ENCODE data around the gene AUTS2. TPM values are rescaled to one million over a fixed set of nuclear protein-coding genes. Genes with fewer than 3 reads are reported as not detected.

The AUTS2 gene
- total RNA-seq, 1 experiment from 2014 or later = 38.5 TPM

- Histone ChIP-seq H3K9me2 (replicated peaks; ENCODE audit: insufficient read depth, low read length) (no peaks in the 10 kb centered on the region), H3K36me3 (ENCODE audit: insufficient read depth, low read length) (no peaks in the 10 kb centered on the region), H3K27ac (ENCODE audit: low read length) (peak overlapping the region; percentile 81), H3K9ac (ENCODE audit: low read length) (no peak overlapping the region), H3K9me3 (ENCODE audit: low read length) (no peaks in the 10 kb centered on the region), H3K79me2 (ENCODE audit: low read length) (no peaks in the 10 kb centered on the region), H3K4me1 (ENCODE audit: low read length) (peaks cover 29% of the 10 kb centered on the region), H4K20me1 (ENCODE audit: insufficient read depth, low read depth, low read length) (peaks cover 38% of the 10 kb centered on the region; the same call in 1 of the 2 replicates), H3K4me3 (ENCODE audit: low read length) (peak overlapping the region; percentile 32), H2AFZ (ENCODE audit: low read length) (no peak overlapping the region), H3K4me2 (ENCODE audit: low read depth, low read length, poor library complexity, severe bottlenecking) (peak overlapping the region; percentile 58), H3K27me3 (ENCODE audit: low read length) (no peaks in the 10 kb centered on the region)
- peak; percentile 76 for DNase-seq
Observed at GRCh38 chr7:69953136-69954067, 355.1 kb downstream of the AUTS2 start.

GRCh38 chr7:69956541-69956940 is 358.3 kb downstream of the AUTS2 start:
- H2AFZ ChIP-seq (ENCODE audit: low read length) = no peak overlapping the region
- no peaks in the 10 kb centered on the region for H3K36me3 ChIP-seq (ENCODE audit: insufficient read depth, low read length)
- no peaks in the 10 kb centered on the region for H3K27me3 ChIP-seq (ENCODE audit: low read length)
- no peak for DNase-seq
- H3K9me3 ChIP-seq (ENCODE audit: low read length) = no peaks in the 10 kb centered on the region
- H3K79me2 ChIP-seq (ENCODE audit: low read length) = no peaks in the 10 kb centered on the region
- H3K27ac ChIP-seq (ENCODE audit: low read length) = no peak overlapping the region
- H3K4me2 ChIP-seq (ENCODE audit: low read depth, low read length, poor library complexity, severe bottlenecking) = no peak overlapping the region
- H3K4me3 ChIP-seq (ENCODE audit: low read length) = no peak overlapping the region
- peaks cover 29% of the 10 kb centered on the region for H3K4me1 ChIP-seq (ENCODE audit: low read length)
- peaks cover 33% of the 10 kb centered on the region; the same call in 1 of the 2 replicates for H4K20me1 ChIP-seq (ENCODE audit: insufficient read depth, low read depth, low read length)
- H3K9ac ChIP-seq (ENCODE audit: low read length) = no peak overlapping the region
- no peaks in the 10 kb centered on the region for H3K9me2 ChIP-seq (replicated peaks; ENCODE audit: insufficient read depth, low read length)

- Histone ChIP-seq H3K27me3 (ENCODE audit: low read length) (no peaks in the 10 kb centered on the region), H3K4me2 (ENCODE audit: low read depth, low read length, poor library complexity, severe bottlenecking) (no peak overlapping the region), H4K20me1 (ENCODE audit: insufficient read depth, low read depth, low read length) (peaks cover 37% of the 10 kb centered on the region; the same call in 1 of the 2 replicates), H3K9me2 (replicated peaks; ENCODE audit: insufficient read depth, low read length) (no peaks in the 10 kb centered on the region), H3K27ac (ENCODE audit: low read length) (no peak overlapping the region), H2AFZ (ENCODE audit: low read length) (no peak overlapping the region), H3K4me1 (ENCODE audit: low read length) (peaks cover 29% of the 10 kb centered on the region), H3K9ac (ENCODE audit: low read length) (no peak overlapping the region), H3K9me3 (ENCODE audit: low read length) (no peaks in the 10 kb centered on the region), H3K79me2 (ENCODE audit: low read length) (no peaks in the 10 kb centered on the region), H3K4me3 (ENCODE audit: low read length) (no peak overlapping the region), H3K36me3 (ENCODE audit: insufficient read depth, low read length) (no peaks in the 10 kb centered on the region)
- no peak for DNase-seq
Observed at GRCh38 chr7:69957661-69958060, 359.4 kb downstream of the AUTS2 start.

GRCh38 chr7:69959789-69960499 is 361.7 kb downstream of the AUTS2 start:
- Histone ChIP-seq H3K4me1 (ENCODE audit: low read length) (peaks cover 11% of the 10 kb centered on the region), H3K4me3 (ENCODE audit: low read length) (no peak overlapping the region), H3K4me2 (ENCODE audit: low read depth, low read length, poor library complexity, severe bottlenecking) (no peak overlapping the region), H3K9me2 (replicated peaks; ENCODE audit: insufficient read depth, low read length) (no peaks in the 10 kb centered on the region), H3K9ac (ENCODE audit: low read length) (no peak overlapping the region), H3K9me3 (ENCODE audit: low read length) (no peaks in the 10 kb centered on the region), H3K27me3 (ENCODE audit: low read length) (no peaks in the 10 kb centered on the region), H4K20me1 (ENCODE audit: insufficient read depth, low read depth, low read length) (peaks cover 51% of the 10 kb centered on the region), H2AFZ (ENCODE audit: low read length) (no peak overlapping the region), H3K79me2 (ENCODE audit: low read length) (no peaks in the 10 kb centered on the region), H3K27ac (ENCODE audit: low read length) (no peak overlapping the region), H3K36me3 (ENCODE audit: insufficient read depth, low read length) (no peaks in the 10 kb centered on the region)
- no peak for DNase-seq

- no peaks in the 10 kb centered on the region for H3K9me2 ChIP-seq (replicated peaks; ENCODE audit: insufficient read depth, low read length)
Observed at GRCh38 chr7:69961436-69961835, 363.2 kb downstream of the AUTS2 start.

GRCh38 chr7:69962186-69963065 is 364.2 kb downstream of the AUTS2 start:
- H3K4me2 ChIP-seq (ENCODE audit: low read depth, low read length, poor library complexity, severe bottlenecking) = peak overlapping the region; percentile 25
- H2AFZ ChIP-seq (ENCODE audit: low read length) = no peak overlapping the region
- H3K4me1 ChIP-seq (ENCODE audit: low read length) = peaks cover 11% of the 10 kb centered on the region

More at GRCh38 chr7:69961436-69961835, 363.2 kb downstream of the AUTS2 start:
- H4K20me1 ChIP-seq (ENCODE audit: insufficient read depth, low read depth, low read length) = peaks cover 44% of the 10 kb centered on the region
- H3K9me3 ChIP-seq (ENCODE audit: low read length) = no peaks in the 10 kb centered on the region
- no peaks in the 10 kb centered on the region for H3K79me2 ChIP-seq (ENCODE audit: low read length)
- no peaks in the 10 kb centered on the region for H3K27me3 ChIP-seq (ENCODE audit: low read length)
- no peak overlapping the region for H3K9ac ChIP-seq (ENCODE audit: low read length)
- H3K4me1 ChIP-seq (ENCODE audit: low read length) = peaks cover 11% of the 10 kb centered on the region
- H3K36me3 ChIP-seq (ENCODE audit: insufficient read depth, low read length) = no peaks in the 10 kb centered on the region
- no peak overlapping the region for H2AFZ ChIP-seq (ENCODE audit: low read length)
- no peak overlapping the region for H3K4me2 ChIP-seq (ENCODE audit: low read depth, low read length, poor library complexity, severe bottlenecking)
- H3K27ac ChIP-seq (ENCODE audit: low read length) = no peak overlapping the region
- no peak overlapping the region for H3K4me3 ChIP-seq (ENCODE audit: low read length)
- DNase-seq = no peak

GRCh38 chr7:69963393-69963792 is 365.1 kb downstream of the AUTS2 start:
- Histone ChIP-seq H2AFZ (ENCODE audit: low read length) (no peak overlapping the region), H3K9me3 (ENCODE audit: low read length) (no peaks in the 10 kb centered on the region), H4K20me1 (ENCODE audit: insufficient read depth, low read depth, low read length) (peaks cover 61% of the 10 kb centered on the region), H3K79me2 (ENCODE audit: low read length) (no peaks in the 10 kb centered on the region), H3K4me3 (ENCODE audit: low read length) (no peak overlapping the region), H3K36me3 (ENCODE audit: insufficient read depth, low read length) (no peaks in the 10 kb centered on the region), H3K4me1 (ENCODE audit: low read length) (peaks cover 11% of the 10 kb centered on the region), H3K27ac (ENCODE audit: low read length) (no peak overlapping the region), H3K4me2 (ENCODE audit: low read depth, low read length, poor library complexity, severe bottlenecking) (no peak overlapping the region), H3K9me2 (replicated peaks; ENCODE audit: insufficient read depth, low read length) (no peaks in the 10 kb centered on the region), H3K9ac (ENCODE audit: low read length) (no peak overlapping the region), H3K27me3 (ENCODE audit: low read length) (no peaks in the 10 kb centered on the region)
- DNase-seq = no peak

More at GRCh38 chr7:69962186-69963065, 364.2 kb downstream of the AUTS2 start:
- Histone ChIP-seq H3K27me3 (ENCODE audit: low read length) (no peaks in the 10 kb centered on the region), H3K27ac (ENCODE audit: low read length) (no peak overlapping the region), H3K9ac (ENCODE audit: low read length) (no peak overlapping the region), H3K9me2 (replicated peaks; ENCODE audit: insufficient read depth, low read length) (no peaks in the 10 kb centered on the region), H3K79me2 (ENCODE audit: low read length) (no peaks in the 10 kb centered on the region), H4K20me1 (ENCODE audit: insufficient read depth, low read depth, low read length) (peaks cover 54% of the 10 kb centered on the region), H3K36me3 (ENCODE audit: insufficient read depth, low read length) (no peaks in the 10 kb centered on the region), H3K4me3 (ENCODE audit: low read length) (no peak overlapping the region), H3K9me3 (ENCODE audit: low read length) (no peaks in the 10 kb centered on the region)
- DNase-seq = no peak

All from Karpas-422 (cell line).